ENCODE measurements around the gene GRIA2. TPM values are rescaled to one million over a fixed set of nuclear protein-coding genes. Genes with fewer than 3 reads are reported as not detected.

GRIA2 gene
- total and polyA plus RNA-seq, 7 experiments from 2014 or later = not detected

DNA sequence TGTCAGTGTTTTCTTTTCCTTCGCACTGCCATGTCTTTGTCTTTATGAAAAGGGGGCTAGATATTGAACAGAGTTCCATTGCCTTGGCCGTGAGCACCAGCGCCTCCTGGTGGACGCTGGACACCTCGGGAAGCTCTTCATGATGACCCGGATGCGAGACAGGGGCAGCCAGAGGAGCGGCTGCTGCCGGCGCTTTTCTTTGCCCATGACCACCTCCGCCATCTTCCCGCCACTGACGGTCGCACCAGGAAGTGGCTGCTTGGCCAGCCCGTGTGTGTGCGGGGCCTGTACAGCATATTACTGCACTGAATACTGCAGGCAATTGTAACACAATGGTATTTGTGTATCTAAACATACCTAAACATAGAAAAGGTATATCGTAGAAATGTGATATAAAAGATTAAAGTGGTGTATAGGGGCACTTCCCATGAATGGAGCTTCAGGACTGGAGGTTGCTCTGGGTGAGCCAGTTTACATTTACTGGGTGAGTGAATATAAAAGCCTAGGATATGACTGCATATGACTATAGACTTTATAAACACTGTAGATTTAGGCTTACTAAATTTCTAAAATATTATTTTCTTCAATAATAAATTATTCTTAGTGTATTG, 15.8 kb upstream of the GRIA2 start:
- Mint-ChIP-seq H3K4me1 (no peaks in the 10 kb centered on the region), H3K27ac (no peak overlapping the region), H3K4me3 (no peak overlapping the region), H3K27me3 (no peaks in the 10 kb centered on the region), H3K9me3 (peaks cover 0 to 15% (median 2%) of the 10 kb centered on the region in 11 donors), H3K36me3 (no peaks in the 10 kb centered on the region)
- Histone ChIP-seq H3K9me3 (ENCODE audit: control insufficient read depth in 2 of 3, low read length in 3 of 3) (no peaks in the 10 kb centered on the region), H3K36me3 (ENCODE audit: control insufficient read depth in 2 of 3, insufficient read depth in 3 of 3, low read length in 3 of 3) (no peaks in the 10 kb centered on the region), H3K4me3 (ENCODE audit: low read length) (no peak overlapping the region), H3K27me3 (ENCODE audit: control insufficient read depth in 2 of 2, insufficient read depth in 2 of 2, low read length in 2 of 2) (no peaks in the 10 kb centered on the region), H3K27ac (ENCODE audit: low read depth, low read length) (no peak overlapping the region), H3K4me1 (ENCODE audit: control insufficient read depth in 2 of 2, insufficient read depth in 2 of 2, low read length in 2 of 2) (no peaks in the 10 kb centered on the region)
- POLR2A ChIA-PET = no interaction called here
- intact Hi-C loops (cut with micrococcal nuclease) = no loop called here
- no peak for ATAC-seq
- CTCF ChIA-PET = no interaction called here
- peak in 1 of 9 donors; percentile 1 for DNase-seq

DNA sequence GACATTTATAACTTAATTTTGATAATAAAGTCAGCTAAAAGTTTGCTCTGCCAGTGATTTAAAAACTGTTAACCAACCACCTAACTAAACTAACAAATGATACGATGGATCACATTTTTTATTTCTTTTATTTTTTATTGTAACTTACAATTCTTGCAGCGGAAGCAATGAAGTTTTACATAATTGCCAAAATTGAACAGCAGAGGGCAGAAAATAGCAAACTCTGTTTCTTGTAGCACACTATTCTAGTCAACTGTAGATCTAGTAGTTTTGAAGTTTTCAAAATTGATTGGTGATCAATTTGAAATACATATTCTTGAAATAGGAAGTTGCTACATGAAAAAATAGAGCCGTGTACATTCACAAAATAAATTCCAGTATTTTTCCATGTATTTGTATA, 2.8 kb upstream of the GRIA2 start:
- POLR2A ChIA-PET = no interaction called here
- ATAC-seq (no peak), DNase-seq (no peak)
- Histone ChIP-seq H3K27me3 (ENCODE audit: control insufficient read depth in 2 of 2, insufficient read depth in 2 of 2, low read length in 2 of 2) (no peaks in the 10 kb centered on the region), H3K9me3 (ENCODE audit: control insufficient read depth in 2 of 3, low read length in 3 of 3) (peaks cover 0 to 14% (median 0%) of the 10 kb centered on the region in 3 experiments), H3K36me3 (ENCODE audit: control insufficient read depth in 2 of 3, insufficient read depth in 3 of 3, low read length in 3 of 3) (no peaks in the 10 kb centered on the region), H3K4me3 (ENCODE audit: low read length) (no peak overlapping the region), H3K27ac (ENCODE audit: low read depth, low read length) (no peak overlapping the region), H3K4me1 (ENCODE audit: control insufficient read depth in 2 of 2, insufficient read depth in 2 of 2, low read length in 2 of 2) (no peaks in the 10 kb centered on the region)
- intact Hi-C loops (cut with micrococcal nuclease) = loop anchor here in 1 of 2 donors (2.0 kb wide), 1 partner anchor 761 kb away; no protein-coding TSS in a partner anchor
- Mint-ChIP-seq H3K4me1 (peaks cover 0 to 5% (median 0%) of the 10 kb centered on the region in 7 donors), H3K4me3 (no peak overlapping the region), H3K27me3 (peaks cover 28 to 34% (median 32%) of the 10 kb centered on the region in 5 donors), H3K9me3 (peaks cover 0 to 24% (median 6%) of the 10 kb centered on the region in 11 donors), H3K36me3 (peaks cover 0 to 10% (median 2%) of the 10 kb centered on the region in 5 donors), H3K27ac (no peak overlapping the region)
- CTCF ChIA-PET = interaction anchor here (0.7 kb wide), 1 partner anchor 115 kb away, joined by 3 read pairs; no protein-coding TSS in a partner anchor

- POLR2A ChIA-PET = no interaction called here
- no peak overlapping the region for H3K4me3 ChIP-seq (ENCODE audit: low read length)
- H3K27me3 Mint-ChIP-seq = peaks cover 36 to 43% (median 41%) of the 10 kb centered on the region in 5 donors
- CTCF ChIA-PET = no interaction called here
- peaks cover 0 to 14% (median 0%) of the 10 kb centered on the region in 3 experiments for H3K9me3 ChIP-seq (ENCODE audit: control insufficient read depth in 2 of 3, low read length in 3 of 3)
- ATAC-seq (no peak), DNase-seq (no peak)
- H3K4me1 Mint-ChIP-seq = peaks cover 0 to 5% (median 0%) of the 10 kb centered on the region in 7 donors
- no peak overlapping the region for H3K27ac Mint-ChIP-seq
- no peaks in the 10 kb centered on the region for H3K27me3 ChIP-seq (ENCODE audit: control insufficient read depth in 2 of 2, insufficient read depth in 2 of 2, low read length in 2 of 2)
- H3K9me3 Mint-ChIP-seq = peaks cover 0 to 37% (median 6%) of the 10 kb centered on the region in 11 donors
- H3K36me3 Mint-ChIP-seq = peaks cover 0 to 10% (median 2%) of the 10 kb centered on the region in 5 donors
- no peaks in the 10 kb centered on the region for H3K36me3 ChIP-seq (ENCODE audit: control insufficient read depth in 2 of 3, insufficient read depth in 3 of 3, low read length in 3 of 3)
- no peak overlapping the region for H3K27ac ChIP-seq (ENCODE audit: low read depth, low read length)
- intact Hi-C loops (cut with micrococcal nuclease) = no loop called here
- no peak overlapping the region for H3K4me3 Mint-ChIP-seq
- H3K4me1 ChIP-seq (ENCODE audit: control insufficient read depth in 2 of 2, insufficient read depth in 2 of 2, low read length in 2 of 2) = no peaks in the 10 kb centered on the region
Measured at GRCh38 chr4:157219711-157220370, 687 bp upstream of the GRIA2 start.

- intact Hi-C loops (cut with micrococcal nuclease) = no loop called here
- peaks cover 0 to 10% (median 2%) of the 10 kb centered on the region in 5 donors for H3K36me3 Mint-ChIP-seq
- no peak overlapping the region for H3K4me3 Mint-ChIP-seq
- Histone ChIP-seq H3K4me3 (ENCODE audit: low read length) (no peak overlapping the region), H3K27ac (ENCODE audit: low read depth, low read length) (no peak overlapping the region), H3K27me3 (ENCODE audit: control insufficient read depth in 2 of 2, insufficient read depth in 2 of 2, low read length in 2 of 2) (no peaks in the 10 kb centered on the region), H3K36me3 (ENCODE audit: control insufficient read depth in 2 of 3, insufficient read depth in 3 of 3, low read length in 3 of 3) (no peaks in the 10 kb centered on the region), H3K4me1 (ENCODE audit: control insufficient read depth in 2 of 2, insufficient read depth in 2 of 2, low read length in 2 of 2) (no peaks in the 10 kb centered on the region), H3K9me3 (ENCODE audit: control insufficient read depth in 2 of 3, low read length in 3 of 3) (peaks cover 0 to 14% (median 0%) of the 10 kb centered on the region in 3 experiments)
- DNase-seq (no peak), ATAC-seq (no peak)
- peaks cover 0 to 5% (median 0%) of the 10 kb centered on the region in 7 donors for H3K4me1 Mint-ChIP-seq
- H3K9me3 Mint-ChIP-seq = peaks cover 0 to 34% (median 6%) of the 10 kb centered on the region in 11 donors
- CTCF ChIA-PET = no interaction called here
- H3K27me3 Mint-ChIP-seq = peaks cover 36 to 43% (median 41%) of the 10 kb centered on the region in 5 donors
- POLR2A ChIA-PET = no interaction called here
- no peak overlapping the region for H3K27ac Mint-ChIP-seq
Measured at GRCh38 chr4:157221426-157221894, 932 bp downstream of the GRIA2 start.

DNA sequence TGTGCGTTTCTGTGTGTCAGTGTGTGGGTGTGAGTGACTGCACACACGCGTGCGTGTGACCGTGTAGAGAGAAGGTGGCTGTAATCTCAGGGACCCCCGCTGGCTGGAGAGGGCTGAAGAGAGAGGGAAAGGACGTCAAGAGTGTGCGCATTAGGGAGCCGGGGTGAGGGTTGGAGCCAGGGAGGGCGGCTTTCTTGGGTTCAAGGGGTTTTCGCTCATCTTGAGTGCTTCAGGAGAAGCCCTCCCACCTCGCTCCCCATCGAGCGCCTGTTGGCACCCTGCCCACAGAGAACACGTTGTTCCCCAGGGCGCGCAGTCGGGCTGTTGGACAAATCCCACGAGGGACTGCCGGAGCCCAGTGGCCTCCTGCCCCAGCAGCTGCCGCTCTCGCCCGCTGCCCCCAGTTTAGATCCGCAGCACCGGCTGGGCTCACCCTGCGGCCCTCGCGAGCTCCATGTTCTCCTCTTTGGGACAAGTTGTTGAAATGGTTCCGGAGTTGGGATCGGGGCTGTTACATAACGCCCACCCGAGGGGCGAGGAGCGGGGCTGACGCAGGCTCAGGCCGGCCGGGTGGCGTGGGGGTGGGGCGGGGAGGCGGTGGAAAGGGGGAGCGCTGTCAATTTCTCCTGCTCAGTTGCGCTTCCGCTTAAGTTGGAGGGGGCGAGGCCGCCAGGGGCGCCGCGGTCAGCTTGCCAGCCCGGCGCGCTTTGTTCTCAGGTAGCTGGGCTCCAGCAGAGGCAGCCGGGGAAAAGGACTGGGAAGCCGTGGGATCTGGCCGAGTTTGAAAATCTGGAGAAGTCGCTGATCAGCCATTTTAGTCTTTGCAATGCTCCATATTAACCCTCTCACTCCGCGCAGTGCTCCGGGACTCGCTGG, 1.6 kb downstream of the GRIA2 start:
- Histone ChIP-seq H3K27me3 (ENCODE audit: control insufficient read depth in 2 of 2, insufficient read depth in 2 of 2, low read length in 2 of 2) (no peaks in the 10 kb centered on the region), H3K4me3 (ENCODE audit: low read length) (no peak overlapping the region), H3K4me1 (ENCODE audit: control insufficient read depth in 2 of 2, insufficient read depth in 2 of 2, low read length in 2 of 2) (no peaks in the 10 kb centered on the region), H3K36me3 (ENCODE audit: control insufficient read depth in 2 of 3, insufficient read depth in 3 of 3, low read length in 3 of 3) (no peaks in the 10 kb centered on the region), H3K27ac (ENCODE audit: low read depth, low read length) (no peak overlapping the region), H3K9me3 (ENCODE audit: control insufficient read depth in 2 of 3, low read length in 3 of 3) (peaks cover 0 to 14% (median 0%) of the 10 kb centered on the region in 3 experiments)
- ATAC-seq (no peak), DNase-seq (no peak)
- H3K27me3 Mint-ChIP-seq = peaks cover 36 to 43% (median 41%) of the 10 kb centered on the region in 5 donors
- peaks cover 0 to 5% (median 0%) of the 10 kb centered on the region in 7 donors for H3K4me1 Mint-ChIP-seq
- H3K27ac Mint-ChIP-seq = no peak overlapping the region
- H3K9me3 Mint-ChIP-seq = peaks cover 0 to 32% (median 6%) of the 10 kb centered on the region in 11 donors
- H3K4me3 Mint-ChIP-seq = no peak overlapping the region
- CTCF ChIA-PET = no interaction called here
- intact Hi-C loops (cut with micrococcal nuclease) = no loop called here
- H3K36me3 Mint-ChIP-seq = peaks cover 0 to 10% (median 2%) of the 10 kb centered on the region in 5 donors
- POLR2A ChIA-PET = no interaction called here

GRCh38 chr4:157222771-157223160, 2.2 kb downstream of the GRIA2 start:
- intact Hi-C loops (cut with micrococcal nuclease) = no loop called here
- no peaks in the 10 kb centered on the region for H3K36me3 ChIP-seq (ENCODE audit: control insufficient read depth in 2 of 3, insufficient read depth in 3 of 3, low read length in 3 of 3)
- ATAC-seq (no peak), DNase-seq (no peak)
- ChIA-PET POLR2A (no interaction called here), CTCF (no interaction called here)
- no peak overlapping the region for H3K27ac ChIP-seq (ENCODE audit: low read depth, low read length)
- H3K4me3 ChIP-seq (ENCODE audit: low read length) = no peak overlapping the region
- H3K27me3 Mint-ChIP-seq = peaks cover 36 to 43% (median 41%) of the 10 kb centered on the region in 5 donors
- H3K36me3 Mint-ChIP-seq = peaks cover 0 to 10% (median 2%) of the 10 kb centered on the region in 5 donors
- peaks cover 0 to 5% (median 0%) of the 10 kb centered on the region in 7 donors for H3K4me1 Mint-ChIP-seq
- no peak overlapping the region for H3K27ac Mint-ChIP-seq
- peaks cover 0 to 32% (median 6%) of the 10 kb centered on the region in 11 donors for H3K9me3 Mint-ChIP-seq
- H3K27me3 ChIP-seq (ENCODE audit: control insufficient read depth in 2 of 2, insufficient read depth in 2 of 2, low read length in 2 of 2) = no peaks in the 10 kb centered on the region
- H3K9me3 ChIP-seq (ENCODE audit: control insufficient read depth in 2 of 3, low read length in 3 of 3) = peaks cover 0 to 14% (median 0%) of the 10 kb centered on the region in 3 experiments
- H3K4me1 ChIP-seq (ENCODE audit: control insufficient read depth in 2 of 2, insufficient read depth in 2 of 2, low read length in 2 of 2) = no peaks in the 10 kb centered on the region
- no peak overlapping the region for H3K4me3 Mint-ChIP-seq

Data from naive thymus-derived CD4-positive, alpha-beta T cell (primary cell).